SK-N-SH (cell line): ENCODE results near the gene PDS5A.

Experiments
- CTCF ChIP-seq: fragments of 200-600 bp; sonication (generic); IDR thresholded peaks from 2 replicates; pipeline ENCODE4 v1.6.1; 2017; ENCODE audit warnings: antibody characterized with exemption, mild to moderate bottlenecking, moderate library complexity
- ELF1 ChIP-seq: IDR thresholded peaks from 2 replicates; pipeline ENCODE4 v1.4.0; 2012
- POLR2AphosphoS5 ChIP-seq: IDR thresholded peaks from 2 replicates; pipeline ENCODE4 v1.6.1; 2012; ENCODE audit warnings: low read depth, low read length
- RAD21 ChIP-seq: IDR thresholded peaks from 2 replicates; pipeline ENCODE4 v1.6.1; 2012; ENCODE audit warnings: mild to moderate bottlenecking, low read length
- TAF1 ChIP-seq: IDR thresholded peaks from 2 replicates; pipeline ENCODE4 v1.6.1; 2012; ENCODE audit warnings: low read depth, mild to moderate bottlenecking, low read length, moderate library complexity, borderline replicate concordance
- TF ChIP-seq, protein P1 (sequence below): IDR thresholded peaks from 2 replicates; pipeline ENCODE4 v1.4.0; 2012; ENCODE audit warnings: low read depth, borderline replicate concordance
- TF ChIP-seq, protein P2 (sequence below): fragments of 150-350 bp; IDR thresholded peaks from 2 replicates; pipeline ENCODE4 v1.6.1; 2016; ENCODE audit warnings: mild to moderate bottlenecking, low read depth, low read length
- TF ChIP-seq, protein P3 (sequence below): IDR thresholded peaks from 2 replicates; pipeline ENCODE4 v1.4.0; 2012; ENCODE audit warnings: low read depth

DNA sequence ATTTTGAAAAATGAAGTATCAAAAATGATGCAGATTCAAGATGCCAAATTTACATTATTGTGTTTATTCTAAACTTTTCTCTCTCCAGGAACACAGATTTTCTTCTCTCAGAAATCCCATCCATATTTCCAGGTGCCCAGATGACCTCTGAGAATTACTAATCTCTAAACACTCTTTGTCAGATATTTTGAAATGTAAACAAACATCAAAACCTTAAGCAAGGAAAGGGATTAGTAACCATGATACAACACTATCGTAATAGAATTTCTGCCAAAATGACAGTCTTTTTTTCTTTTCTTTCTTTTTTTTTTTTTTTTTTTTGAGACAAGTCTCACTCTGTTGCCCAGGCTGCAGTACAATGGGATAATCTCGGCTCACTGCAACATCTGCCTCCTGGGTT lies 76.7 kb downstream of the PDS5A start:
- TF ChIP-seq CTCF (no peak), ELF1 (no peak), TAF1 (no peak), POLR2AphosphoS5 (no peak), RAD21 (no peak)
- TF ChIP-seq, protein P1, sequence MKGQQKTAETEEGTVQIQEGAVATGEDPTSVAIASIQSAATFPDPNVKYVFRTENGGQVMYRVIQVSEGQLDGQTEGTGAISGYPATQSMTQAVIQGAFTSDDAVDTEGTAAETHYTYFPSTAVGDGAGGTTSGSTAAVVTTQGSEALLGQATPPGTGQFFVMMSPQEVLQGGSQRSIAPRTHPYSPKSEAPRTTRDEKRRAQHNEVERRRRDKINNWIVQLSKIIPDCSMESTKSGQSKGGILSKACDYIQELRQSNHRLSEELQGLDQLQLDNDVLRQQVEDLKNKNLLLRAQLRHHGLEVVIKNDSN = no peak
- TF ChIP-seq, protein P2, sequence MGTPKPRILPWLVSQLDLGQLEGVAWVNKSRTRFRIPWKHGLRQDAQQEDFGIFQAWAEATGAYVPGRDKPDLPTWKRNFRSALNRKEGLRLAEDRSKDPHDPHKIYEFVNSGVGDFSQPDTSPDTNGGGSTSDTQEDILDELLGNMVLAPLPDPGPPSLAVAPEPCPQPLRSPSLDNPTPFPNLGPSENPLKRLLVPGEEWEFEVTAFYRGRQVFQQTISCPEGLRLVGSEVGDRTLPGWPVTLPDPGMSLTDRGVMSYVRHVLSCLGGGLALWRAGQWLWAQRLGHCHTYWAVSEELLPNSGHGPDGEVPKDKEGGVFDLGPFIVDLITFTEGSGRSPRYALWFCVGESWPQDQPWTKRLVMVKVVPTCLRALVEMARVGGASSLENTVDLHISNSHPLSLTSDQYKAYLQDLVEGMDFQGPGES = no peak
- TF ChIP-seq, protein P3, sequence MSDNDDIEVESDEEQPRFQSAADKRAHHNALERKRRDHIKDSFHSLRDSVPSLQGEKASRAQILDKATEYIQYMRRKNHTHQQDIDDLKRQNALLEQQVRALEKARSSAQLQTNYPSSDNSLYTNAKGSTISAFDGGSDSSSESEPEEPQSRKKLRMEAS = no peak
